ENCODE data around the gene CFAP57. TPM values are rescaled to one million over a fixed set of nuclear protein-coding genes. Genes with fewer than 3 reads are reported as not detected.

CFAP57 gene
- total and polyA plus RNA-seq, 12 donors: 0.09 to 0.35 (median 0.16) TPM; not detected in 5

DNA sequence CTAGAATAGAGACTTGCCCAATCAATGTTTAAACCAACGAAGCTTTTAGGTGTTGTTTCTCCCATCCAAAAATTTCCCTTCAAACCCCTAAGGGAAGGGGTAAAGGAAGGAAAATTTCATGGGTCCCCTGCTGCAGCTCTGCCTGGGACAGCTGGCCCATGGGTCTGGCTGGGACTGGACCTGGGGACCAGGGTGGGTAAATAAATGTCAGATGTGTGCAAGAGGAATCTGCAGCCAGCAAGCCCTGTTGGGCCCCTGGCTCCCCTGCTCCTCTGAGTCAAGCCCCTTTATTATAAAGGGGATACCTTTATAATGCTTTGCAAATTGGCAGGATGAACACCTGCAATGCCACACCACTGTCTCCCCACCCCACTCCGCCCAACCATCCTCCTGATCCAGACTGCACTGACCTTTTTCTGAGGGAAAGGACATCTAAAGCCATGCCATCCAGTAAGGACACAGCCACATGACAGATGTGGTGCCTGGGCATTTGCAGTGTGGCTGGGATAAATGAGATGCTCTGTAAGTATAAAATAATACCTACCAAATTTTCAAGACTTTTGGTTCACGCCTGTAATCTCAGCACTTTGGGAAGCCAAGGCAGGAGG is 95.8 kb downstream of the CFAP57 start:
- no peak for DNase-seq
- Histone ChIP-seq H3K9me3 (peaks cover 0 to 10% (median 0%) of the 10 kb centered on the region in 11 donors), H3K4me3 (no peak overlapping the region), H3K27me3 (peaks cover 0 to 9% (median 7%) of the 10 kb centered on the region in 7 donors), H3K4me1 (peaks cover 0 to 9% (median 4%) of the 10 kb centered on the region in 9 donors), H3K36me3 (no peaks in the 10 kb centered on the region), H3K27ac (no peak overlapping the region)
- intact Hi-C loops (cut with DNase I): no loop called here
- no peak for ATAC-seq
- WGBS, 2 donors: 84 to 85% methylated on average over 3 of the region's 3 CpGs
- TF ChIP-seq, protein P1, sequence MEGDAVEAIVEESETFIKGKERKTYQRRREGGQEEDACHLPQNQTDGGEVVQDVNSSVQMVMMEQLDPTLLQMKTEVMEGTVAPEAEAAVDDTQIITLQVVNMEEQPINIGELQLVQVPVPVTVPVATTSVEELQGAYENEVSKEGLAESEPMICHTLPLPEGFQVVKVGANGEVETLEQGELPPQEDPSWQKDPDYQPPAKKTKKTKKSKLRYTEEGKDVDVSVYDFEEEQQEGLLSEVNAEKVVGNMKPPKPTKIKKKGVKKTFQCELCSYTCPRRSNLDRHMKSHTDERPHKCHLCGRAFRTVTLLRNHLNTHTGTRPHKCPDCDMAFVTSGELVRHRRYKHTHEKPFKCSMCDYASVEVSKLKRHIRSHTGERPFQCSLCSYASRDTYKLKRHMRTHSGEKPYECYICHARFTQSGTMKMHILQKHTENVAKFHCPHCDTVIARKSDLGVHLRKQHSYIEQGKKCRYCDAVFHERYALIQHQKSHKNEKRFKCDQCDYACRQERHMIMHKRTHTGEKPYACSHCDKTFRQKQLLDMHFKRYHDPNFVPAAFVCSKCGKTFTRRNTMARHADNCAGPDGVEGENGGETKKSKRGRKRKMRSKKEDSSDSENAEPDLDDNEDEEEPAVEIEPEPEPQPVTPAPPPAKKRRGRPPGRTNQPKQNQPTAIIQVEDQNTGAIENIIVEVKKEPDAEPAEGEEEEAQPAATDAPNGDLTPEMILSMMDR (IDR thresholded peaks at IDR 0.05): no peak

DNA sequence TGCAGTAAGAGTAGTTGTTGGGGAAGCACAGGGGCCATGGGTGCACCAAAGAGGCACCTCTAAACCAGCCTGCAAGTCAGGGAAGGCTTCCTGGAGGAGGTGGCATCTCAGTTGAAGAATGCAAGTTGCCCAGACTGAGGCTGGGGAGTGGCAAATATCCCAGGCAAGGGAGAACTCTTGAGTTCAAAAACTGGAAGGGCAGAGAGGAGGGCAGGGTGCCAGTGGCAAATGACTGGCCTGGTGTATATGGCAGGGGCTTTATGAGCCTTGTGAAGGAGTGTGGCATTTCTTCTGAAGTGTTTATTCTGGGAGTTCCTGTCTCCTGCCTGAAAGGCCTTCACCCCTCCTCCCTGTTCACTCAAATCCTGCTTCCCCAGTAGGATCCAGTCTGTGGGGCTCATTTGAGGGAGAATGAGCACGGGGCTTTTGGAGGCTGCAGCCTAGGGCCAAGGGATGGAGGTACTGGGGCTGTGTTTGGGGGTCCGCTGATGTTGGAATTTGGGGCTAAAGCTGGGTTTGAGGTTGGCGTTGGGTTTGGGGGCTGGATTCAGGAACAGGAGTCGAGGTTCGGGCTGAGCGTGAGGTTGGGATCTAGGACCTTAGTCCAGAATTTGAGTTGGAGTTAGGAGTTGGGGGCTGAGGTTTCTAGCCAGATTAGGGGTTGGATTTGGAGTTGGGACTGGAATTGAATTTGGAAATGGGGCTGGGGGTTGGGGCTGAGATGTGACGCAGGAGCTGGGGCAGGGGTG is 97.7 kb downstream of the CFAP57 start, which contains the start of gene TMEM125:
Gene TMEM125 (plus strand): TSS at position 357 of the 749 bp plus-strand sequence. CDS start 2,740 bp downstream, outside the sequence.
- 81 to 87% methylated on average over 7 of the region's 7 CpGs for WGBS, 2 donors
- no peaks in the 10 kb centered on the region for H3K36me3 ChIP-seq
- TF ChIP-seq, protein P1 (IDR thresholded peaks at IDR 0.05): no peak
- peaks cover 0 to 18% (median 12%) of the 10 kb centered on the region in 9 donors for H3K4me1 ChIP-seq
- DNase-seq: no peak
- intact Hi-C loops (cut with DNase I): no loop called here
- H3K4me3 ChIP-seq: peak within 1 kb of the TSS in 5 of 10 donors; percentile 6 to 31 (median 22)
- ATAC-seq: no peak
- H3K27me3 ChIP-seq: peaks cover 0 to 9% (median 7%) of the 10 kb centered on the region in 7 donors
- H3K27ac ChIP-seq: no peak within 1 kb of the TSS
- no peaks in the 10 kb centered on the region for H3K9me3 ChIP-seq

DNA sequence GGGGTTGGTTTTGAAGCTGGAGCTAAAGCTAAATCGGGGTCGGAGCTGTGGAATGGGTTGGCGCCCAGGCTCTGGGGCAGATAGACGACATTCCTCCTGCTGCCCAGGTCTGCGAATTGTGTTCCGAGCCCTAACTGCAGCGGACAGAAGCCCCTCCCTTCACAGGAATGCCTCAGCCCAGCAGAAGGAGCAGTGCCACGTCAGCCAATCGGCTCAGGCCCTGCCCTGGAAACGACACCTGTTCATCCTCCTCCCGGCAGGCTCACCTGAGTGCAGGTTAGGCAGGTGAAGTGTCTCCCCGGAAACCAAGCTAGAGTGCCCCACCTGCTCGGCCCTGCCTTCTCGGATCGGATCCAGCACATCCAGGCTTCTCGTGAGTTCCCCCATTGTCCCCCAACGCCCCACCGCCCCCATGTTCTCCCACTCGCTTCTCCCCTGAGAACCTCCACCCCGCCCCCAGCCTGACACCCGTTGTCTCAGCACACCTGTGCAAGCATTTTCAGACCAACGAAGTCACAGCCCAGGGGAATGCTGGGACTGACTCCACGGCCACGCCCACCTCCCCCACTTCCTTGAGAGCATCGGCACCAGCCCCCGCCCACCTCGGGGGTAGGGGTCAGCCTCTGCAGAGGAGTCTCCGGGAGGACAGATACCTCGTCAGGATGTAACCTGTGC is 98.4 kb downstream of the CFAP57 start:
- Histone ChIP-seq H3K36me3 (no peaks in the 10 kb centered on the region), H3K4me1 (peaks cover 0 to 18% (median 12%) of the 10 kb centered on the region in 9 donors), H3K9me3 (no peaks in the 10 kb centered on the region), H3K4me3 (peak overlapping the region in 5 of 10 donors; percentile 6 to 31 (median 22)), H3K27ac (no peak overlapping the region), H3K27me3 (peaks cover 0 to 9% (median 7%) of the 10 kb centered on the region in 7 donors)
- TF ChIP-seq, protein P1 (IDR thresholded peaks at IDR 0.05): no peak
- DNase-seq: no peak
- 10 to 19% methylated on average over 29 of the region's 29 CpGs for WGBS, 2 donors
- intact Hi-C loops (cut with DNase I): no loop called here
- ATAC-seq: peak in 1 of 8 donors; percentile 31
